PC-9 (cell line): Measurements from ENCODE around the gene CCDC174. TPM values are rescaled to one million over a fixed set of nuclear protein-coding genes. Genes with fewer than 3 reads are reported as not detected.

Source experiments
- BruUV-seq: library from RNA; stranded (reverse); fragments of 400-500 nt; replicated peaks from 2 replicates; lab custom pipeline; 2021; lab: Mats Ljungman, UMichigan
- CTCF ChIA-PET: fragments of 300-600 bp; sonication (Branson Sonifier 250); formaldehyde crosslinking; loops from one replicate; lab custom pipeline; 2022; ENCODE audit warnings: antibody characterized with exemption; lab: Charles Lee
- POLR2A ChIA-PET: fragments of 300-600 bp; sonication (Branson Sonifier 250); formaldehyde crosslinking; loops from one replicate; lab custom pipeline; 2022; ENCODE audit warnings: antibody characterized with exemption; ENCODE audit not compliant: unreplicated experiment; lab: Charles Lee
- DNase-seq, 2 experiments: peaks; one replicate each; pipeline versions ENCODE4 v3.0.0 to v3.0.0-alpha.2; 2015 to 2022; ENCODE audit warnings: mixed read lengths in 1 of 2
- H2AFZ ChIP-seq: fragments of 200-600 bp; sonication (generic); 2 replicates; pipeline ENCODE4 v1.8.1; 2017; ENCODE audit warnings: antibody characterized with exemption
- H3F3A ChIP-seq: fragments of 200-600 bp; sonication (generic); 2 replicates; pipeline ENCODE4 v1.8.1; 2017; ENCODE audit warnings: antibody characterized with exemption, mild to moderate bottlenecking, low read depth; ENCODE audit not compliant: insufficient read depth
- H3K27ac ChIP-seq: fragments of 200-600 bp; sonication (generic); 2 replicates; pipeline ENCODE4 v1.6.1; 2016; ENCODE audit warnings: mixed run types
- H3K27me3 ChIP-seq: fragments of 200-600 bp; sonication (generic); 2 replicates; pipeline ENCODE4 v1.6.1; 2016; ENCODE audit warnings: low read depth, mixed run types; ENCODE audit not compliant: insufficient read depth
- H3K36me3 ChIP-seq: fragments of 200-600 bp; sonication (generic); 2 replicates; pipeline ENCODE4 v1.6.1; 2016; ENCODE audit warnings: low read depth, mixed run types
- H3K4me1 ChIP-seq: fragments of 200-600 bp; sonication (generic); replicated peaks from 2 replicates; pipeline ENCODE4 v1.6.1; 2016; ENCODE audit warnings: mixed run types; ENCODE audit not compliant: insufficient read depth
- H3K4me2 ChIP-seq: fragments of 200-600 bp; sonication (generic); 2 replicates; pipeline ENCODE4 v1.6.1; 2017; ENCODE audit warnings: mixed run types
- H3K4me3 ChIP-seq: fragments of 200-600 bp; sonication (generic); 2 replicates; pipeline ENCODE4 v1.6.1; 2016; ENCODE audit warnings: mixed run types
- H3K79me2 ChIP-seq: fragments of 200-600 bp; sonication (generic); 2 replicates; pipeline ENCODE4 v1.6.1; 2017; ENCODE audit warnings: low read depth, mixed run types
- H3K9me2 ChIP-seq: fragments of 200-600 bp; sonication (generic); 2 replicates; pipeline ENCODE4 v1.8.1; 2017; ENCODE audit warnings: mild to moderate bottlenecking; ENCODE audit not compliant: insufficient read depth
- H3K9me3 ChIP-seq: fragments of 200-600 bp; sonication (generic); 2 replicates; pipeline ENCODE4 v1.8.1; 2016; ENCODE audit warnings: low read depth; ENCODE audit not compliant: insufficient read depth
- H4K20me1 ChIP-seq: fragments of 200-600 bp; sonication (generic); 2 replicates; pipeline ENCODE4 v1.8.1; 2017; ENCODE audit not compliant: insufficient read depth
- EZH2 ChIP-seq: fragments of 200-600 bp; sonication (generic); IDR thresholded peaks from 2 replicates; pipeline ENCODE4 v1.8.0; 2017; ENCODE audit warnings: antibody characterized with exemption, low read depth
- intact Hi-C: fragments of 100-400 bp; cut with micrococcal nuclease; formaldehyde crosslinking; loops from one replicate; pipeline ENCODE4 v1.10.0; 2022; ENCODE audit not compliant: unreplicated experiment
- total RNA-seq: library from RNA; stranded (reverse); gene quantifications from 2 replicates; pipeline ENCODE4 v1.2.3, GENCODE V29; 2021
- TF ChIP-seq, protein P1 (sequence below): fragments of 200-600 bp; sonication (generic); conservative IDR thresholded peaks from 2 replicates; pipeline ENCODE4 v1.6.1; 2017; ENCODE audit warnings: mixed run types, antibody characterized with exemption, mild to moderate bottlenecking, moderate library complexity

The CCDC174 gene
- total RNA-seq, 1 experiment from 2014 or later, result 14.7 TPM

DNA sequence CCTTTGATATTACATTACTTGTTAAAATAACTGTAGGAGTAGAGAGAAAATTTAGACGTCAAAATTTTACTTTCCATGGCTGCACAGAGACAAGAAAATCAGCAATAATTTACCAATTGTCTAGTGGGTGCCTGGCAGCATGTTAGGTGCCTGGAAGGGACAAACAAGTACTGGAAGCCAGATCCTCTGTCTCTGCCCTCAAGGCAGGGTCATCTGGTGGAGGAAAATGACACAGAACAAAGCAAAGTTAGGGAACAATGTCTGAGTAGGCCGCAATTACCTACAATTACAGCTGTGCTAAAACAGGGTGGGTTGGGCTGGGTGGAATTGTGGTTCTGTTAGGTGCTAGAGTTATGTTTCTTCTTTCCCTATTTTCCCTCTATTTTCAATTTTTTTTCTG is 7.4 kb downstream of the CCDC174 start:
- TF ChIP-seq, protein P1, sequence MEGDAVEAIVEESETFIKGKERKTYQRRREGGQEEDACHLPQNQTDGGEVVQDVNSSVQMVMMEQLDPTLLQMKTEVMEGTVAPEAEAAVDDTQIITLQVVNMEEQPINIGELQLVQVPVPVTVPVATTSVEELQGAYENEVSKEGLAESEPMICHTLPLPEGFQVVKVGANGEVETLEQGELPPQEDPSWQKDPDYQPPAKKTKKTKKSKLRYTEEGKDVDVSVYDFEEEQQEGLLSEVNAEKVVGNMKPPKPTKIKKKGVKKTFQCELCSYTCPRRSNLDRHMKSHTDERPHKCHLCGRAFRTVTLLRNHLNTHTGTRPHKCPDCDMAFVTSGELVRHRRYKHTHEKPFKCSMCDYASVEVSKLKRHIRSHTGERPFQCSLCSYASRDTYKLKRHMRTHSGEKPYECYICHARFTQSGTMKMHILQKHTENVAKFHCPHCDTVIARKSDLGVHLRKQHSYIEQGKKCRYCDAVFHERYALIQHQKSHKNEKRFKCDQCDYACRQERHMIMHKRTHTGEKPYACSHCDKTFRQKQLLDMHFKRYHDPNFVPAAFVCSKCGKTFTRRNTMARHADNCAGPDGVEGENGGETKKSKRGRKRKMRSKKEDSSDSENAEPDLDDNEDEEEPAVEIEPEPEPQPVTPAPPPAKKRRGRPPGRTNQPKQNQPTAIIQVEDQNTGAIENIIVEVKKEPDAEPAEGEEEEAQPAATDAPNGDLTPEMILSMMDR, result no peak
- TF ChIP-seq EZH2, result no peak
- CTCF ChIA-PET, result no interaction called here

DNA sequence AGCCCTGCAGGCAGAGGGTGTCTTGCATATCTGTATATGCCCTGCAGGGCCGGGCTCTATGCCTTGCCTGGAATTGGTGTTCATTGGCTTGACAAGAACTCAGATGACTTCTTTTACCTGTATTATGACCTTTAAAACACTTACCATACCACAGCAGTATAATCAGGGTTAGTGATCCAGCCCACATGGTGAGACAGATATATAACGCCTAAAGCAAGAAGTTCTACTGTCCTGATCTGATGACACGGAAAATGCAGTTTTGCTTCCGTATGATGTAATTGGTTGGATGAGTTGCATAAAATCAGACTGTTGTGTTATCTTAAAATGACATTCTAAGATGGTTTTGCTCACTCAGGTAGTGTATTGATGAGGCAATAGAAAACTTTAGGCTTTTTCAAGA is 9.4 kb downstream of the CCDC174 start:
- H3K9me2 ChIP-seq, result no peaks in the 10 kb centered on the region
- peaks cover 5% of the 10 kb centered on the region; the same call in 1 of the 2 replicates for H3F3A ChIP-seq
- intact Hi-C loops, result no loop called here
- no TSS peak for BruUV-seq
- no peaks in the 10 kb centered on the region for H3K9me3 ChIP-seq
- H3K79me2 ChIP-seq, result no peaks in the 10 kb centered on the region
- peaks cover 70% of the 10 kb centered on the region for H3K36me3 ChIP-seq
- H3K4me1 ChIP-seq, result no peaks in the 10 kb centered on the region
- ChIA-PET POLR2A (no interaction called here), CTCF (no interaction called here)
- no peak for DNase-seq
- no peaks in the 10 kb centered on the region for H3K27me3 ChIP-seq
- no peak overlapping the region for H3K4me3 ChIP-seq
- TF ChIP-seq, protein P1, result no peak
- TF ChIP-seq EZH2, result no peak
- no peak overlapping the region for H3K4me2 ChIP-seq
- no peak overlapping the region for H3K27ac ChIP-seq
- H4K20me1 ChIP-seq, result peaks cover 10% of the 10 kb centered on the region
- H2AFZ ChIP-seq, result no peak overlapping the region

More for the DNA sequence above, 7.4 kb downstream of the CCDC174 start:
- H3K4me1 ChIP-seq, result no peaks in the 10 kb centered on the region
- H2AFZ ChIP-seq, result no peak overlapping the region
- no peak overlapping the region for H3K4me2 ChIP-seq
- H3K27me3 ChIP-seq, result no peaks in the 10 kb centered on the region
- H3K9me2 ChIP-seq, result no peaks in the 10 kb centered on the region
- peaks cover 11% of the 10 kb centered on the region for H4K20me1 ChIP-seq
- POLR2A ChIA-PET, result no interaction called here
- no peak for DNase-seq
- H3K79me2 ChIP-seq, result 0 out of 2 replicates have a peak, but pooled peaks cover 5% of the 10 kb centered on the region
- H3K36me3 ChIP-seq, result peaks cover 72% of the 10 kb centered on the region
- no peaks in the 10 kb centered on the region for H3K9me3 ChIP-seq
- no peak overlapping the region for H3K4me3 ChIP-seq
- H3F3A ChIP-seq, result peaks cover 8% of the 10 kb centered on the region; the same call in 1 of the 2 replicates
- BruUV-seq, result no TSS peak
- no peak overlapping the region for H3K27ac ChIP-seq
- intact Hi-C loops, result no loop called here

DNA sequence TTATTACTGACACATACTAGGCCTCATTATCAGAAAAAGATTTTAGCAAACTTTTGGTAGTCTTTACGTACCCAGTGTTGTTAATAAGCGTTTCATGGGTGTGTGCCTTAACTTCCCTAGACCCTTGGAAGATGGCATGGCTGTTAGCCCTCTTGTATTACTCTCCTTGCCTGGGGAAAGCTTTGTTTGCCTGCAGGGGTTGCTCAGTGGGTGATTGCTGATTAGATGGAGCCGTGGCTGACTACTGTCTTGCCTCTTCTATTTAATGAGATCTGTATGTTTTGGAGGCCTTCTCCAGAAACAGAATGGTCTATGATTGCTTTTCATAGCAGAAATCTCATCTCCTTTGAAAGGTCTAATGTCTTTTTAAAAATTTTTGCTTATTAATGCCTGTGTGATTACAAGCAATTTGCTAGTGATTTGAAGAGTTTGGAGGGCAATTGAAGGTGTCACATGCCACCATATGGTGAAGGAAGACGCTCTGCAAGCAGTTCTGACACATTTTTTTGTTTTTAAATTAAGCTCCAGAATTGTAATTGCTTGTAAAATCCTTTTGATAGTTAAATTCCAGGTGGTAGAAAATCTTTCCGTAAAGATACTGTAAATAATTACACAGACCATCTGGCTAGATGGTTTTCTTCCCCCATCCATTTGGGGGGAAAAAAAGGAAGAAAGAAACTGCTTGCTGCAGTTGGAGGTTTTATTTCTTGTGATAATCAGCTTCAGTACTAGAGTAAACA is 12.0 kb downstream of the CCDC174 start:
- BruUV-seq, result no TSS peak
- Histone ChIP-seq H3K9me3 (no peaks in the 10 kb centered on the region), H3K79me2 (no peaks in the 10 kb centered on the region), H3F3A (peaks cover 5% of the 10 kb centered on the region; the same call in 1 of the 2 replicates), H3K27ac (no peak overlapping the region), H4K20me1 (peaks cover 10% of the 10 kb centered on the region), H3K4me1 (no peaks in the 10 kb centered on the region), H3K27me3 (no peaks in the 10 kb centered on the region), H3K36me3 (peaks cover 71% of the 10 kb centered on the region), H3K4me2 (no peak overlapping the region), H3K9me2 (no peaks in the 10 kb centered on the region), H3K4me3 (no peak overlapping the region), H2AFZ (no peak overlapping the region)
- ChIA-PET POLR2A (interaction anchor here (0.5 kb wide), 1 partner anchor 12 kb away, joined by 3 read pairs; the partner anchor contains the start of gene CCDC174), CTCF (no interaction called here)
- TF ChIP-seq, protein P1, result no peak
- TF ChIP-seq EZH2, result no peak
- DNase-seq, result no peak
- intact Hi-C loops, result no loop called here
